ENCODE measurements around the gene SHCBP1L.
"Not testable (repeated sequence)": the region's sequence is repeated elsewhere in the genome, so short reads cannot be mapped to it uniquely, and the experiment has no call there.

Gene SHCBP1L

GRCh38 chr1:182968836-182969734 is 16.1 kb upstream of the SHCBP1L start:
- no peak for DNase-seq (ENCODE audit: low read depth, low spot score)
- no peak overlapping the region for H3K4me3 ChIP-seq (ENCODE audit: low read length)

DNA sequence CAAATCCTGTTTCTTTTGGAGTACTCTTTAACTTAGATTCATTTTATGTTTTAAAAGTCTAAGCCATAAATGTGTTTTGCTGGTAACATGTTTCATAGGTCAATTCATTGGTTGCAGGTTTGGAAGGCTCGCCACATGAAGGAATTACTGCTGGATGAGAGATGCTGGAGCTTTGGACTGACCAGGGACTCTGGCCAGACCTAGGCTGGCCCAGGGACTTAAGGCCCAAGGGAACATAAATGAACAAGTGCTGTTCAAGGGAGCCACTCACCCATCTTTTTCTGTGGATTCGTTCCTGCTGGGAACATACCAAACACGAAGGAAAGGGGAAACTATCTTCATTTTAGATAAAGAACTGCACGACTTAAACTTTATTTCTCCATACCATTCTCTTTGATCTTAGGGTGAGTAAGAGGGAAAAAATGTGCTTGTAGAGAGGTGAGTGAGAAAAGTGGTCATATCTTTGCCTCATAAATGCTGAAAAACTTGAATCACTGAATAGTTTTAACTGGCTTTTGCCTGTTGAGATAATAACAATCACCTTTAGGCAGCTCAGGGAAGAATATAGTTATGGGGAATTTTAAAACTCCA is 15.3 kb upstream of the SHCBP1L start:
- H3K4me3 ChIP-seq (ENCODE audit: low read length): no peak overlapping the region
- no peak for DNase-seq (ENCODE audit: low read depth, low spot score)

GRCh38 chr1:182965861-182966260 is 12.9 kb upstream of the SHCBP1L start:
- DNase-seq (ENCODE audit: low read depth, low spot score): no peak
- H3K4me3 ChIP-seq (ENCODE audit: low read length): no peak overlapping the region

- no peak overlapping the region for H3K4me3 ChIP-seq (ENCODE audit: low read length)
- no peak for DNase-seq (ENCODE audit: low read depth, low spot score)
Observed at GRCh38 chr1:182965096-182965495, 12.1 kb upstream of the SHCBP1L start.

- DNase-seq (ENCODE audit: low read depth, low spot score): peak; percentile 44
- no peak overlapping the region for H3K4me3 ChIP-seq (ENCODE audit: low read length)
Observed at GRCh38 chr1:182962554-182963115, 9.7 kb upstream of the SHCBP1L start.

DNA sequence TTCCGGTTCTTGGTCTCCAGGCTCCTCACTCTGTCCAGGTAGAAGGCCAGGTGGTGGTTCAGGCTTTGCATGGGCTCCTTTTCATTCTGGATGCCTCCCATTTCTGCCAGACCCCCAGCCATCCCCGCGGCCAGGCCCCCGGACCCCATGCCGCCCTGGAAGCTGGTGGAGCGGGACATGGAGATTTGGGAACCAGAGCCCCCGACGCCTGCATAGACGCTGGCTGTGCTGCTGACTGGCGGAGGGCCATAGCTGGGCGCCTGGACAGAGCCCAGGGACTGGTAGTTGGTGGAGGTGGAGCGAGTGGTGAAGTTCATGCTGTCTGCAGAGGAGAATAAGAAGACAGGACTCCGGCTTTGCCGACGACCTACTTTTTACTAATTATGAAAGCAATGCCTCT is 7.1 kb upstream of the SHCBP1L start:
- no peak for DNase-seq (ENCODE audit: low read depth, low spot score)
- H3K4me3 ChIP-seq (ENCODE audit: low read length): no peak overlapping the region

- no peak for DNase-seq (ENCODE audit: low read depth, low spot score)
- H3K4me3 ChIP-seq (ENCODE audit: low read length): no peak overlapping the region
Observed at GRCh38 chr1:182957902-182958395, 5.0 kb upstream of the SHCBP1L start.

- no peak for DNase-seq (ENCODE audit: low read depth, low spot score)
Observed at GRCh38 chr1:182956708-182957365, 3.9 kb upstream of the SHCBP1L start.

GRCh38 chr1:182955596-182956588 is 2.9 kb upstream of the SHCBP1L start:
- no peak overlapping the region for H3K4me3 ChIP-seq (ENCODE audit: low read length)
- DNase-seq (ENCODE audit: low read depth, low spot score): no peak

More at GRCh38 chr1:182956708-182957365, 3.9 kb upstream of the SHCBP1L start:
- H3K4me3 ChIP-seq (ENCODE audit: low read length): no peak overlapping the region

- DNase-seq (ENCODE audit: low read depth, low spot score): no peak
- no peak overlapping the region for H3K4me3 ChIP-seq (ENCODE audit: low read length)
Observed at GRCh38 chr1:182953826-182954225, 860 bp upstream of the SHCBP1L start.

- not testable (repeated sequence) for H3K4me3 ChIP-seq (ENCODE audit: low read length); DNase-seq (ENCODE audit: low read depth, low spot score)
Observed at GRCh38 chr1:182943336-182943735, 9.6 kb downstream of the SHCBP1L start.

GRCh38 chr1:182942145-182942544 is 10.8 kb downstream of the SHCBP1L start:
- not testable (repeated sequence) for H3K4me3 ChIP-seq (ENCODE audit: low read length); DNase-seq (ENCODE audit: low read depth, low spot score)

DNA sequence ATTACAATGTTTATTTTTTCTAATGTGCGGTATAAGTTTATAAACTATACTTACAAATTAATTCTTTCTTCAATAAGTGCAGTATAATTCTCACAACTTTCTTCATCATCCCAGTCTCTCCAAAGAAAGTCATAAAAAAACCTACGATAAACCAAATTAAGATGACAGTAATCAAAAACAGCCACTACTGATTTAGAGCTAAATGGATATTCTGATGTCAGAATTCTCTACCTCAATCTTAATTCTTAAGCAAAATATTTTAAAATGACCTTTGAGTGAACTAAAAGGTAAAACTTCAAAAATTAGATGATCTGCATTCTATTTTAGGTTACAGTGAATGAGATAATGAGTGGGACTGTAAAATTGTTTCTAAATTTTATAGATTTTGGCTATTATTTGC is 13.6 kb downstream of the SHCBP1L start:
- no peak overlapping the region for H3K4me3 ChIP-seq (ENCODE audit: low read length)
- DNase-seq (ENCODE audit: low read depth, low spot score): no peak

DNA sequence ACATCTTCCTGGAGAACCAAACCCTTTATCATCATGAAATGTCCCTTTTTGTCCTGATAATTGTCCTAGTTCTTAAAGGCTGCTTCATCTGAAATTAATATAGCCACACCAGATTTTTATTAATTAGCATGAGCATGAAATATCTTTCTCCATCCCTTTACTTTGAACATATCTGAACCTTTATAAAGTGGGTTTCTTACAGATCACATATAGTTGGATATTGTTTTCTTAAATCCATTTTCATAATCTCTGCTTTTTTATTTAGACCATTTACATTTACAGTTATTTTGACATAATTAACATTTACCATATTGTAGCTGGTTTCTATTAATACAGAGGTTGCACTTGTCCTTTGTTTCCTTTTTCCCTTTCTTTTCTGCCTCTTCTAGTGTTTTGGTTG is 17.2 kb downstream of the SHCBP1L start:
- H3K4me3 ChIP-seq (ENCODE audit: low read length): no peak overlapping the region
- DNase-seq (ENCODE audit: low read depth, low spot score): no peak

DNA sequence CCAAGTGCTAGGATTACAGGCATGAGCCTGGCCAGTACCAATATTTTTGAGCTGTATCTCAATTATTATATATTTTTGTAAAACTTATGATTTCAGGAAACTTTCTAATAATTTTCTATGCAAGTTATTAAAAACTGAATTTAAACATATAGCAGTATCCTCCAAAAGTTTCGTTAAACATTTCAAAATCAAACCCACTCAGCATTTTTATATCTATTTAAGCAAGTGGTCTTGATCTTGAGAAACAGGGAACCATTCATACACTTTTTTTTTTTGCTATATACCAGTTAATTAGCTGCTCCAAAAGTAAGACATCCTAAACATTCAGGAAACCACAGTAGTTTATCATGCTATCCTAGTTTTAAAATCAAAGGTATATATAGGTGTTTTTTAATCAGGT is 22.0 kb downstream of the SHCBP1L start:
- H3K4me3 ChIP-seq (ENCODE audit: low read length): no peak overlapping the region
- no peak for DNase-seq (ENCODE audit: low read depth, low spot score)

DNA sequence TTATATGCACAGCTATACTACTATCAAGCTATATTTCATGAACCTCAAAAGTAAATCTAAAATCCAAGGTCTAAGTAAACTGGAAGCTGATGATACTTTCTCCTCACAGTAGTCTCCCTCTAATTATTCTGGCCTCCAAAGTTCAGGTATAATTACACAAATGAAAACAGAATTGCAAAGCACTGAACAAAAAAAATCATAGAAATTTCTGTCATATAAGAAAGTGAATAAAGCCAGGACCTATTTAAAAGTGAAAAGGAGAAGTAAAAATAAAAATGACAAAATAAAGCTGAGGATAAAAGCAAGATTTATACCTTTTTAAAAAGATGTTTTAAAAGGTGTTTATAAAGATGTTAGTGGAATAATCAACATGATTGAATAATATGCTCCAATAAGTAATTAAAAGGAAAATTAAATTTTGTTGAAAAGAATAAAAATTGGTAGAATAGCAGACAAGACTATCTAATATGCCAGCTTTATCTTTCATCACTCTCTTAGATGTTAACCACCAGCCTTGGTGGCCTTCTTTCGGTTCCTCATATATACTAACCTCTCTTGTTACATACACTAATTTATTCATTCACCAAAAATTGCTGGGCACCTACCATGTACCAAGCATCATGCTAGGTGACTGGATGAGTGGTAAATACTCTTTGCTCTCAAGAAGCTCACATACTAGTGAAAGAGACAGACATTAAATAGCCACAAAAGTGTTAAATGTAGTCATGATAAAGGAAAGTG is 25.1 kb downstream of the SHCBP1L start:
- DNase-seq (ENCODE audit: low read depth, low spot score): no peak
- no peak overlapping the region for H3K4me3 ChIP-seq (ENCODE audit: low read length)

GRCh38 chr1:182925661-182926060 is 27.3 kb downstream of the SHCBP1L start:
- H3K4me3 ChIP-seq (ENCODE audit: low read length): no peak overlapping the region
- no peak for DNase-seq (ENCODE audit: low read depth, low spot score)

DNA sequence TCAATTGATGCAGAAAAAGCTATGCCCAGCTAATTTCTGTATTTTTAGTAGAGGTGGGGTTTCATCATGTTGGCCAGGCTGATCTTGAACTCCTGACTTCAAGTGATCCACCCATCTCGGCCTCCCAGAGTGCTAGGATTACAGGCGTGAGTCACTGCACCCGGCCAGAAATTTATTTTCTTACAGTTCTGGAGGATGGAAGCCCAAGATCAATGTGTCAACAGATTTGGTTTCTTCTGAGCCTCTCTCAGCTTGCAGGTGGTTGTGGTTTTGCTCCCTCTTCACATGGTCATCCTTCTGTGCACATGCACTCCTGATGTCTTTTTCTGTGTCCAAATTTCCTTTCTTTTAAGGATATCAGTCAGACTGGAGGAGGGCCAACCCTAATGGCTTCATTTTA is 35.6 kb downstream of the SHCBP1L start:
- no peak overlapping the region for H3K4me3 ChIP-seq (ENCODE audit: low read length)
- no peak for DNase-seq (ENCODE audit: low read depth, low spot score)

Data from Jurkat, Clone E6-1 (cell line).